ENCODE results near the gene ELFN2.

DNA sequence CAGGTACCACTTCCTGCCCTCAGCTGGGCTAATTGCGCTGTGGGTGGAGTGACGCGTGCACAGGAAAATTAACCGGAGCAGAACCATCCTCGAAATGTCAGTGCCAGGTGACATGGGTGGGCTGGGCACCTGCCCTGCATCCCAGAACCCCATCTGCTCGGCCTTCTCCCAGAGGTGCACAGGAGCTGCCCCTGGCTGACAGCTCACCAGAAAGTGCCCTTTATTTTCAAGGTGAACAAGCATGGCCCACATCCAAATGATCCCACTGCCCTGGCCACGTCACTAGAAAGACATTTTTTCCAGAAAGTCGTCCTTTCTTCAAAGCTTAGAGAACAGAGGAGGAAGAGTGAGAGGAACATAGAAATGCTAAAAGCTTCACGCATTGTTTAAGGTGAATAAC, 4.1 kb upstream of the ELFN2 start:
- TF ChIP-seq, protein P1, sequence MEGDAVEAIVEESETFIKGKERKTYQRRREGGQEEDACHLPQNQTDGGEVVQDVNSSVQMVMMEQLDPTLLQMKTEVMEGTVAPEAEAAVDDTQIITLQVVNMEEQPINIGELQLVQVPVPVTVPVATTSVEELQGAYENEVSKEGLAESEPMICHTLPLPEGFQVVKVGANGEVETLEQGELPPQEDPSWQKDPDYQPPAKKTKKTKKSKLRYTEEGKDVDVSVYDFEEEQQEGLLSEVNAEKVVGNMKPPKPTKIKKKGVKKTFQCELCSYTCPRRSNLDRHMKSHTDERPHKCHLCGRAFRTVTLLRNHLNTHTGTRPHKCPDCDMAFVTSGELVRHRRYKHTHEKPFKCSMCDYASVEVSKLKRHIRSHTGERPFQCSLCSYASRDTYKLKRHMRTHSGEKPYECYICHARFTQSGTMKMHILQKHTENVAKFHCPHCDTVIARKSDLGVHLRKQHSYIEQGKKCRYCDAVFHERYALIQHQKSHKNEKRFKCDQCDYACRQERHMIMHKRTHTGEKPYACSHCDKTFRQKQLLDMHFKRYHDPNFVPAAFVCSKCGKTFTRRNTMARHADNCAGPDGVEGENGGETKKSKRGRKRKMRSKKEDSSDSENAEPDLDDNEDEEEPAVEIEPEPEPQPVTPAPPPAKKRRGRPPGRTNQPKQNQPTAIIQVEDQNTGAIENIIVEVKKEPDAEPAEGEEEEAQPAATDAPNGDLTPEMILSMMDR (IDR thresholded peaks at IDR 0.05): no peak
- no peak for TF ChIP-seq POLR2A (IDR thresholded peaks at IDR 0.05)
